TTC549 (cell line): ENCODE results near the gene PDCD1.
"Not testable (repeated sequence)": the region's sequence is repeated elsewhere in the genome, so short reads cannot be mapped to it uniquely, and the experiment has no call there.

Experiments used
- FAIRE-seq: peaks from 2 replicates; lab custom pipeline; 2012; peaks lifted over from hg19 to GRCh38; lab: Jason Lieb, UNC

Gene PDCD1

GRCh38 chr2:241833756-241834526 lies 24.8 kb downstream of the PDCD1 start:
- FAIRE-seq = not testable (repeated sequence)

DNA sequence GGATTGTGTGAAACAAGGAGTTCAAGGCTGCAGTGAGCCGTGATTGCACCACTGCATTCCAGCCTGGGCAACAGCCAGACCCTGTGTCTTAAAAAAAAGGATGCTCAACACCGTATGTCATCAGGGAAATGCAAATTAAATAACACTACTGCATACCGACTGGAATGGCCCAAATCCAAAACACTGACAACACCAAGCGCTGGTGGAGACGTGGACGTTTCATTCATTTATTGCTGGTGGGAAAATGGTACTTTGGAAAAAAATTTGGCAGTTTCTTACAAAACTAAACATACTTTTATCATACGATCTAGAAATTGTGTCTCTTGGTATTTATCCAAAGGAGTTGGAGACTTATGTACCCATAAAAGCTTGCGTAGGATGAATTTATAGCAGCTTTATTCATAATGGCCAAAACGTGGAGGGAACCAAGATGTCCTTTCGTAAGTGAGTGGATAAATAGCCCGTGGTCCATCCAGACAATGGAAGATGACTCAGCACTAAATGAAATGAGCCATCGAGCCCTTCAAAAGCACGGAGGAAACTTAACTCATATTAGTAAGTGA lies 25.5 kb downstream of the PDCD1 start:
- FAIRE-seq = no peak

DNA sequence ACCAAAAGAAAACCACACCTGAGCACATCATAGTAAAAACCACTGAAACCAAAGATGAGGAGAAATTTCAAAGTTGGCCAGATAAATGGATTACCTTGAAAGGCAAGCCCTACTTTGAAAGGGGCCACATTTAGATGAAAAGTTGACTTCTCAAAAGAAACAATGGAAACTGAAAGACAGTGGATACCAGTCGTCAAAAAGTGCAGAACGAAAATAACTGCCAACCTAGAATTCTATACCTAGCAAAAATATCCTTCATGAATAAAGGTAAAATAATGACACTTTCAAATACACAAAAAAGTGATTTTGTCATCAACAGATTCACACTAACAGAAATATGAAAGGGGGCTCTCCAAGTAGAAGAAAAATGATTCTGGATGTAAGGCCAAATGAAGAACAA lies 31.3 kb downstream of the PDCD1 start:
- FAIRE-seq = no peak

DNA sequence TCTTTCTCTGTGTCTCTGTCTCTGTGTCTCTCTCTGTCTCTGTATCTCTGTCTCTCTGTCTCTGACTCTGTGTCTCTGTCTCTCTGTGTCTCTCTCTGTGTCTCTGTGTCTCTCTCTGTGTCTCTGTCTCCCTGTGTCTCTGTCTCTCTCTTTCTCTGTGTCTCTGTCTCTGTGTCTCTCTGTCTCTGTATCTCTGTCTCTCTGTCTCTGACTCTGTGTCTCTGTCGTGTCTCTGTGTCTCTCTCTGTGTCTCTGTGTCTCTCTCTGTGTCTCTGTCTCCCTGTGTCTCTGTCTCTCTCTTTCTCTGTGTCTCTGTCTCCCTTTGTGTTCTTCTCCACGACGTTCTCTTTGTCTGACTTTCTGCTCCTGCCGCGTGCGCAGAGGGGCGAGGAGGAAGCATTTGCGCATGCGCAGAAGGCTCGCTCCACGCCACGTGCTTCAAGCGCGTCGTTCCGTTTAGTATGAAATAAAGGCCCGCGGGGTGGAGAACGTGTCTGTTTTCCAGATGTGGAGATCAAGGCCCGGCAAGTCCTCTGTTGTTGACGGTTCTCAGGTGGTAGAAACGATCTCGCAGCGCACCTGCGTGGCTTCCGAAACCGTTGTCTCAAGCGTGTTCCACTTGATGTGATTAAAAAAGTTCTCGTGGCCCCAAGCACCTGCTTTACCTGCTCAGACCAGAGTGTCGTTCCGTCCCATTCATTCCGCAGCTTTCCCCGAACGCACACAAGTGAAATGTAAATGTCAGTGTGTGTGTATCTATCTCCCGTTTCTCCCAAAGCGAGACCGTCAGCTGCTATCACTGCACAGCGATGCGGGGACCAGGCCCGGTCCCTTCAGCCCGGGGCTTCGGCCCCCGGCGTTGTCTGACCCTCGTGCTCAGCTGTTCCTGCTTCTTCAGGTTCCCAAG lies 34.9 kb downstream of the PDCD1 start:
- FAIRE-seq = not testable (repeated sequence)

- FAIRE-seq = no peak
These were observed 36.5 kb downstream of the PDCD1 start for GRCh38 chr2:241822264-241822623.

DNA sequence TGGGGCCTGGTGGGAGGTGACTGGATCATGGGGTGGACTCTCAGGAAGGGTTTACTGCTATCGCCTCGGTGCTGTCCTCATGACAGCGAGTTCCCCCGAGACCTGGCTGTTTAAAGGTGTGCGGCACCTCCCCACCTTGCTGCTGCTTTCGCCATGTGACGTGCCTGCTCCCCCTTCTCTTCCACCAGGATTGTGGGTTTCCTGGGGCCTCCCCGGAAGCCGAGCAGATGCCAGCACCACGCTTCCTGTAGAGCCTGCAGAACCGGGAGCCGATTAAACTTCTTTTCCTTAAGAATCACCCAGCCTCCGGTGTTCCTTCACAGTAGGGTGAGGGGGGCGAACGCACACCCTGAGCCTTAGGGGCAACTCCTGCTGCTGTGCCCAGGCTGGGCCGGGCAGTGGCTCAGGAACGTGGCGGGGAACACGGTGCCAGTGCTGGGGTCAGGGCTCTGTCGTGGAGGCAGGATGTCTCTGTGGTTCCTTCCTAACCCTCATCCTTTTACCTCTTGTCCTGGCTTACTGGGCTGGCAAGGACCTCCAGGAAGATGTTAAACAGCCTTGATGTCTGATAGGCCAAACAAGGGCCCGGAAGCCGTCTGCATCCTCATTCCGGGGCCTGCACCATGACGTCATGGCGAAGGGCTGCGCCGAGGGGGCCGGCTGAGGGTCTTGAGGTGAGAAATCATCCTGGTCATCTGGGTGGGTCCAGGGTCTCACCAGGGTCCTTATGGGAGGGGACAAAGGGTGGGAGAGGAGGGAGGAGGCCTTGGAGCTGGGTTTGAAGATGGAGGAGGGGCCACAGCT lies 37.0 kb downstream of the PDCD1 start:
- FAIRE-seq = no peak

DNA sequence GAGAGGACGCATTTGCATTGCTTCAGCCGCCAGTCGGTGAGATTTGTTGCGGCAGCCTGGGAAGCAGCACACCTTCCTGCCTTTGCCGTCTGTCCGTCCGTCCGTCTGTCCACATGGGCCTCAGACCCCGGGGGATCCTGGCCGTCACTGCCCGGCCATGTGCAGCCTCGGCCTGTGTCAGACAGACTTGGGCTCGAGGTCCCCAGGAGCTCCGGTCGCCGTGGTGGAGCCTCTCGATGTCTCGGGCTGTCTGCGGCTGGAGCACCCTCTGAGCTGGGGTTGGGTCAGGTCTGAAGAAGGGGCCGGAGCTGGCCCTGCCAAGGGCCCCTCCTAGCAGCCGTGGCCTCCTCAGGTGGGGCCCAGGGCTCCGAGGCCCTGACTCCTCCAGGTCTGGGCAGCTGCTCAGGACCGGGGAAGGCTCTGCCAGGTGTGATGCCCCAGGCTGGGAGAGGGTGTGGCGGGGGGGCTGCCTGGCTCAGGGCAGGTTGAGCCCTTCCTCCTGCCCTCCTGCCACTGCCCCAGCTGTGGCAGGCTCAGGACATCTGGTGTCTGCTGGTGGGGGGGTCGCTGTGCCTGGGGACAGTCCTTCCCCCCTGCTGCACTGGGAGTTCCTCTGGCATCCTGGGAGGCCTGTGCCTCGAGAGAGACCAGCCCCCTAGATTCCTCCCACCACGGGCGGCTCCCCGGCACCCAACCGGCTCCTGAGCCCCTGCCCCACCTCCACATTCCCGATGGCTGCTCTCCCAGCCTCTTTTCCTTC lies 37.9 kb downstream of the PDCD1 start:
- no peak for FAIRE-seq

DNA sequence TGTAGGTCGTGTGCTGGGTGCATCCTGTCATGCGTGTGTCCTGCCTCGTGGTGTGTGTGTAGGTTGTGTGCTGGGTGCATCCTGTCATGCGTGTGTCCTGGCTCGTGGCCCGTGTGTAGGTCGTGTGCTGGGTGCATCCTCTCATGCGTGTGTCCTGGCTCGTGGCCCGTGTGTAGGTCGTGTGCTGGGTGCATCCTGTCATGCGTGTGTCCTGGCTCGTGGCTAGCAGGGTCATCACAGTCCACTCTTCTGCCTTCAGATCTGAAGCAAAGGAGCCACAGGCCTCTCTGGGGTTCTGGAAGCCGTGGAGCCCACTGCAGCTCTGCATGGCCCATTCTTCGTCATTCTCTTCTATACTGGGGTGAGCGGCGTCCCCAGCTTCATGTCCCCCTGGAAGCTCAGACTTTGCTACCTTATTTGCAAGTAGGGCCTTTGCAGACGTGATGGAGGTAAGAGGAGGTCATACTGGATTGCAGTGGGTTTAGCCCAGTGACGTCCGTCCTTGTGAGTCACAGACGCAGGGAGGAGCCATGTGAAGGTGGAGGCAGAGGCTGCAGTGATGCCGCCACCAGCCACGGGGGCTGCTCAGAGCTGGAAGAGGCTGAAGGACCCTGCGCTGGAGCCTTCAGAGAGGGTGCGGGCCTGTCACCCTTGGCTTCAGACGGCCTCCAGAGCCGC lies 38.6 kb downstream of the PDCD1 start:
- FAIRE-seq = not testable (repeated sequence)

DNA sequence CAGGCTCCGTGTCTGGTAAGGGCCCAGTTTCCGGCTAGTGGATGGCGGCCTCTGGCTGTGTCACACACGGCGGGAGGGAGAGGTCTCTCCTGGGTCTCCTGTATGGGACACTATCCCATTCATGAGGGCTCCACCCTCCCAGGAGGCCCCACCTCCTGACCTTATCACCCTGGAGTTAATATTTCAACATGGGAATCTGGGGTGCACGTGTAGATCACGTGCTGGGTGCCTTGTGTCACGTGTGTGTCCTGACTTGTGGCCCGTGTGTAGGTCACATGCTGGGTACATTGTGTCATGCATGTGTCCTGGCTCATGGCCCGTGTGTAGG lies 39.8 kb downstream of the PDCD1 start:
- FAIRE-seq = no peak

DNA sequence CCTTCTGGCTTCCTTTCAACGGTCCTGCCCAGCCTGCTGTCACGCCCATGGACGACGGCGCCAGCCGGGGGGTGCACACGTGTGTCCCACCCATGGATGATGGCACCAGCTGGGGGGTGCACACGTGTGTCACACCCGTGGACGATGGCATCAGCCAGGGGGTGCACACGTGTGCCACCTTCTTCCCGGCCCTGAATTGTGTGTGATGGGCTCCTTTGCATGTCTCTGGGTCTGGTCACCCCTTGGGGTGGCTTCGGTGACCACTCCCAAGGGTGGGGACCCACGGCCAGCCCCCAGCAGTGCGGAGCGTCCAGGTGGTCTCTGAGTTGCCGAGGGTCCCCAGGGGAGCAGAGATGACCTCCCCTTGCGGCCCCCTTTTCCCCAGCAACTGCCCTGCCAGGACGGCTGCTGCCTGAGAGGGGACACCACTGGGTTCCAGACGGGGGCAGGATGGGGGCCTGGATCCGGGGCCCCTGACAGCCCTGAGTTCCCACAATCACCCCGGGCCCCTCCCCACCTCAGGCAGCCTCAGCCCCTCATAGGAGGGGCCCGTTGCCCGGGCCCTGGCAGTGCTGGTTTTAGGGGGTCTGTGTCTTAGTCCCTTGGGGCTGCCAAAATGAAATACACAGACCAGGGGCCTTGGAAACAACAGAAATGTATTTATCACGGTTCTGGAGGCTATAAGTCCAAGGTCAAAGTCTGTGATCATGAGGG lies 40.3 kb downstream of the PDCD1 start:
- FAIRE-seq = no peak

- FAIRE-seq = not testable (repeated sequence)
These were observed 40.9 kb downstream of the PDCD1 start for GRCh38 chr2:241817821-241818215.

DNA sequence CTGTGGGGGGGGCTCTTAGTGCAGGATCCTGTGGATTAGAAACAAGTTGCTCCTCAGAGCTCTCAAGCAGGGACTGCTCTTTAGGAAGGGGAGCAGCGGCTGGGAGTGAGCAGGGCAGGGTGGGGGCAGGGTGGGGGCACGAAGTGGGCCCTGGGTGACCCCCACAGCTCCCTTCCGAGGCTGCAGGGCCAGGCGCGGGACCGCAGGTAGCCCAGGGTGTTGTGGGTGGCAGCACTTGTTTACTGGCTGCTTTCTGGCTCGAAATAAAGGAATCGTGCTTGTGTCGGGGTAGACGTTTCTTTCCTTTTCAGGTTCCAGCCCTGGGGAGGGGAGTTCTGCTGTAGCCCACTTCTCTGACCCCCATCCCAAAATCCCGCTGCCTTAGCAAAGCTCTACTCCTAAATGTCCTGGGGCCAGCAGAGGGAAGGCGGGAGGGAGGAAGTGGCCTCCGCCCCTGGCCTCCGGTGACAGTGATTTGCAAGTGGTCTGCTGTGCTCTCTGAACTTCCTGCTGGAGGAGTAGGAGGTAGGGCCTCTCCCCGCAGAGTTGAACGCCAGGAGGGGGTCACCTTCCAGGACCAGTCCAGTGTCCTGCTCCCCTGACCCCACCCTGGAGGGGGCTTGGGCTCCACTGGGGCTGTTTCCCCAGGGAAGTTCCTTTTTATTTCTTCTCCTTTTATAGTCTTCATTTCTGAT lies 41.4 kb downstream of the PDCD1 start:
- no peak for FAIRE-seq

- no peak for FAIRE-seq
These were observed 42.1 kb downstream of the PDCD1 start for GRCh38 chr2:241816431-241817121.

DNA sequence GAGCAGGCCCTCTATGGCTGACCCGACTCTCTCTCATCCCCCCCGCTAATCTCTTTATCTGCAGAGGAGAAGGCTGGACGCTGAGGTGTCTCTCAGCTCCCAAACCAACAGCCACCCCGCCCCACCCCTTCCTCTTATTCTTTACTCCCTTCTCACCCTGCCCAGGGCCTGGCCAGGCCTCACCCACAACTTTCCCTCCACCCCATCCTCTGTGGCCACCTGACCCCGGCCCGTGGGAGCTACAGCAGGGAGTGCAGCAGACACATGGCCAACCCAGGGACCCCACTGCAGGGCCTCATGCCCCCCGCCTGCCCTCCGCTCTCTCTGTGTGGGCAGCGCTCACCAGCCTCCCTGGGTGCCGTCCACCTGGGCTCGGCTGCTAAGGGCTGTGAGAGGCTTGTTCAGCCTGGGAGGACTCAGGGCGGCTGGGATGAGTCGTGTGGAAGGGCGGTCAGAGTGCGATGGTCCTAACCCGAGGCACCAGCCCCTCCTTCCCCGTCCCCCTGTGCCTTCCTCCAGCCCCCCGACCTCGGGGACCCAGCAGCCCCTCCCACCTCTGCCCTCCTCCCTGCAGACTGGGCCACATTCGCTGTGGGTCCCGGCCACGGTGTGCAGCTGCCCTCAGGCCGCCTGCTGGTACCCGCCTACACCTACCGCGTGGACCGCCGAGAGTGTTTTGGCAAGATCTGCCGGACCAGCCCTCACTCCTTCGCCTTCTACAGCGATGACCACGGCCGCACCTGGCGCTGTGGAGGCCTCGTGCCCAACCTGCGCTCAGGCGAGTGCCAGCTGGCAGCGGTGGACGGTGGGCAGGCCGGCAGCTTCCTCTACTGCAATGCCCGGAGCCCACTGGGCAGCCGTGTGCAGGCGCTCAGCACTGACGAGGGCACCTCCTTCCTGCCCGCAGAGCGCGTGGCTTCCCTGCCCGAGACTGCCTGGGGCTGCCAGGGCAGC lies 42.9 kb downstream of the PDCD1 start:
- no peak for FAIRE-seq

GRCh38 chr2:241814643-241815476 lies 43.8 kb downstream of the PDCD1 start:
- FAIRE-seq = no peak

GRCh38 chr2:241814393-241814642 lies 44.4 kb downstream of the PDCD1 start:
- FAIRE-seq = no peak

DNA sequence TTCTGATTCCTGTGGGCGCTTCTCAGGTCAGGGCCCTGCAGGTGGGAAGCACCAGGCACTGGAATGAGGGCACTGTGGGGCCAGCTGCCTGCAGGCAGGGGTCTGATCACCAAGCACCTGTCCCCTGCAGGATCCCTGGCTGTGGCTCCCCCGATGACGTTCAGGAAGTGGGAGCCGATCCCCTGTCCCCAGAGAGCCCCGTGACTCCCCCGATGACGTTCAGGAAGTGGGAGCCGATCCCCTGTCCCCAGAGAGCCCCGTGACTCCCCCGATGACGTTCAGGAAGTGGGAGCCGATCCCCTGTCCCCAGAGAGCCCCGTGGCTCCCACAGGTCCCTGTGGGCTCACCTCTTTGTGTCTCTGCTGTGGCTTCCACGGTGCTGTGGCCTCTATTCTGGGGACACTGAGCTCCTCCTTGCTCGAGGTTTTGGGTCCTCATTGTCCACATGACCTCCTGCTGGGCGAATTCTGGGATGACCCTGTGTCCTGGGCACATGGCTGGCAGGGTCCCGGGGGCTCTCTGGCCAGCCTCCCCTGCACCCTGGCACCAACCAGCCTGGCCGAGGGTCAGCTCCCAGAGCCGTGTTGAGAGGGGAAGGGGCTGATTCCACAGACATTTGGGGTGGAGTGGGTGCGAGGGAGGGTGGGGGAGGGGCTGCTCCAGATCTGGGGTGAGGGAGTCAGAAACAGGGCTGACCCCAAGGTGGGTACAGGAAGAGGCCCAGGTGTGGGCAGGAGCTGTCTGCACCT lies 44.9 kb downstream of the PDCD1 start:
- no peak for FAIRE-seq
